Trophoblast cell (in vitro differentiated cells and primary cell): ENCODE data around the gene GABRD.

Experiments
- DNase-seq, 2 donors: peaks; one replicate each; pipeline ENCODE4 v3.0.0-alpha.2; 2016
- H2AFZ ChIP-seq: 2 replicates; pipeline ENCODE4 v1.6.1; 2013; ENCODE audit warnings: low read length, moderate library complexity, mild to moderate bottlenecking; ENCODE audit not compliant: insufficient read depth, poor library complexity
- H2AK5ac ChIP-seq: 2 replicates; pipeline ENCODE4 v1.6.1; 2013; ENCODE audit warnings: mild to moderate bottlenecking, low read length
- H2BK120ac ChIP-seq: 2 replicates; pipeline ENCODE4 v1.6.1; 2013; ENCODE audit warnings: low read length, mild to moderate bottlenecking, moderate library complexity; ENCODE audit not compliant: insufficient read depth, poor library complexity
- H2BK12ac ChIP-seq: 2 replicates; pipeline ENCODE4 v1.6.1; 2013; ENCODE audit warnings: mild to moderate bottlenecking, low read length, moderate library complexity
- H2BK5ac ChIP-seq: 2 replicates; pipeline ENCODE4 v1.6.1; 2013; ENCODE audit warnings: low read length, low read depth, moderate library complexity, mild to moderate bottlenecking; ENCODE audit not compliant: poor library complexity
- H3K14ac ChIP-seq: 2 replicates; pipeline ENCODE4 v1.6.1; 2013; ENCODE audit warnings: mild to moderate bottlenecking, low read length
- H3K18ac ChIP-seq: 2 replicates; pipeline ENCODE4 v1.6.1; 2013; ENCODE audit warnings: mild to moderate bottlenecking, low read length
- H3K23ac ChIP-seq: 2 replicates; pipeline ENCODE4 v1.6.1; 2013; ENCODE audit warnings: low read length
- H3K27ac ChIP-seq: 2 replicates; pipeline ENCODE4 v1.5.1; 2013; ENCODE audit warnings: low read depth, mild to moderate bottlenecking, inconsistent platforms, low read length, moderate library complexity
- H3K27me3 ChIP-seq: 2 replicates; pipeline ENCODE4 v1.6.1; 2013; ENCODE audit warnings: inconsistent platforms, mild to moderate bottlenecking, low read length, moderate library complexity; ENCODE audit not compliant: insufficient read depth
- H3K36me3 ChIP-seq, 2 experiments: 1 replicate in 1 of 2; 2 replicates in 1 of 2; pipeline ENCODE4 v1.6.1; 2013; ENCODE audit warnings: low read length in 2 of 2, mild to moderate bottlenecking in 2 of 2, moderate library complexity in 1 of 2; ENCODE audit not compliant: insufficient read depth in 2 of 2, control insufficient read depth in 1 of 2
- H3K4ac ChIP-seq: 2 replicates; pipeline ENCODE4 v1.6.1; 2013; ENCODE audit warnings: low read depth, mild to moderate bottlenecking, low read length, moderate library complexity
- H3K4me1 ChIP-seq, 2 experiments: 1 replicate in 1 of 2; 2 replicates in 1 of 2; pipeline ENCODE4 v1.6.1; 2013; ENCODE audit warnings: low read length in 2 of 2, mild to moderate bottlenecking in 2 of 2, moderate library complexity in 1 of 2; ENCODE audit not compliant: insufficient read depth in 2 of 2, control insufficient read depth in 1 of 2
- H3K4me2 ChIP-seq: 2 replicates; pipeline ENCODE4 v1.6.1; 2013; ENCODE audit warnings: inconsistent platforms, mild to moderate bottlenecking, low read length, moderate library complexity
- H3K4me3 ChIP-seq: 2 replicates; pipeline ENCODE4 v1.5.1; 2013; ENCODE audit warnings: mild to moderate bottlenecking, low read depth, low read length, inconsistent platforms
- H3K79me1 ChIP-seq: one replicate; pipeline ENCODE4 v1.6.1; 2013; ENCODE audit warnings: low read length
- H3K79me2 ChIP-seq: 2 replicates; pipeline ENCODE4 v1.6.1; 2013; ENCODE audit warnings: low read length, mild to moderate bottlenecking; ENCODE audit not compliant: control insufficient read depth, insufficient read depth, poor library complexity
- H3K9ac ChIP-seq: 2 replicates; pipeline ENCODE4 v1.6.1; 2013; ENCODE audit warnings: mild to moderate bottlenecking, low read length
- H3K9me3 ChIP-seq: 2 replicates; pipeline ENCODE4 v1.6.1; 2013; ENCODE audit warnings: low read depth, mild to moderate bottlenecking, control low read depth, inconsistent platforms, low read length; ENCODE audit not compliant: insufficient read depth
- H4K12ac ChIP-seq: 2 replicates; pipeline ENCODE4 v1.6.1; 2013; ENCODE audit warnings: low read depth, mild to moderate bottlenecking, low read length, moderate library complexity
- H4K8ac ChIP-seq: 2 replicates; pipeline ENCODE4 v1.6.1; 2013; ENCODE audit warnings: low read depth, mild to moderate bottlenecking, low read length, moderate library complexity
- H4K91ac ChIP-seq: one replicate; pipeline ENCODE4 v1.6.1; 2013; ENCODE audit warnings: low read depth, mild to moderate bottlenecking, low read length, moderate library complexity
- WGBS: extraction: QIAGEN DNeasy Blood & Tissue Kit; methylation state at CpG from one replicate; pipeline ENCODE4 v1.1.7; 2013; ENCODE audit warnings: missing lambda C conversion rate; ENCODE audit not compliant: insufficient read length, insufficient coverage; ENCODE audit errors: extremely low coverage; 5-methylcytosine and 5-hydroxymethylcytosine counted together

The GABRD gene

DNA sequence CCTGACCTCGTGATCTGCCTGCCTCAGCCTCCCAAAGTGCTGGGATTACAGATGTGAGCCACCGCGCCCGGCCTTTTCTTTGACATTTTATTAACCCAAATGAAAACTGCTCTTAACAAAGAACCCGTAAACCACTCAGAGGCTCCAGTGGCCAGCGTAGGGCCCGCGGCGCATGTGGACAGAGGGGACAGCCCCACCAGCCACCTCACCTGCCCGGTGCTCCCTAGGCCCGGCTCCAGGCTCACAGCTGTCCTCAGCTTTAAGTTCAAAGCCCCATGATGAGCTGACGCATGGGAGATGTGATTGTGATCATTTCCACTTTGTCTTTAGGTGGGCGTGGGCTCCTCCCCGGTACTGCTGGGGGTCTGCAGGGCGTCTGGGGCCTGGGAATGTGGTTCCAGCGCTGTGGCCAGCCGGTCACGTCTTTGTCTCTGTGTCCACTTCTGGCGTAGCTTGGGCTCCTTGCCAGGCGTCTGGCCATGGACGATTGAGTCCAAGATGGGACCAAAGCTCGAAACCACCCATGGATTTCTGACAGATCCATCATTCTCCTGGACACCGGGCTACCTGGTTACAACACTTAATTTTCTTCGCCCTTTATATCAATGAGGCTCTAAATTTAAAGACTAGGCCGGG, 37.9 kb downstream of the GABRD start:
- no peak overlapping the region for H4K8ac ChIP-seq
- H3K36me3 ChIP-seq, result peaks cover 43 to 51% of the 10 kb centered on the region in 2 experiments
- H3K27ac ChIP-seq, result no peak overlapping the region
- no peak for DNase-seq
- H2AK5ac ChIP-seq, result no peak overlapping the region
- H3K23ac ChIP-seq, result no peak overlapping the region
- H3K4ac ChIP-seq, result no peak overlapping the region
- H3K9ac ChIP-seq, result no peak overlapping the region
- H4K12ac ChIP-seq, result no peak overlapping the region
- peaks cover 2% of the 10 kb centered on the region for H3K79me2 ChIP-seq
- no peak overlapping the region for H2AFZ ChIP-seq
- no peak overlapping the region for H4K91ac ChIP-seq
- WGBS, result no CpG with 5 or more reads among the region's 25 CpGs
- no peaks in the 10 kb centered on the region for H3K79me1 ChIP-seq
- H3K4me3 ChIP-seq, result no peak overlapping the region
- H3K27me3 ChIP-seq, result no peaks in the 10 kb centered on the region
- peaks cover 9 to 19% of the 10 kb centered on the region in 2 experiments for H3K4me1 ChIP-seq
- H2BK5ac ChIP-seq, result no peak overlapping the region
- H3K18ac ChIP-seq, result no peak overlapping the region
- no peak overlapping the region for H3K4me2 ChIP-seq
- H2BK12ac ChIP-seq, result no peak overlapping the region
- H3K9me3 ChIP-seq, result peaks cover 2% of the 10 kb centered on the region
- no peak overlapping the region for H2BK120ac ChIP-seq
- H3K14ac ChIP-seq, result no peak overlapping the region

DNA sequence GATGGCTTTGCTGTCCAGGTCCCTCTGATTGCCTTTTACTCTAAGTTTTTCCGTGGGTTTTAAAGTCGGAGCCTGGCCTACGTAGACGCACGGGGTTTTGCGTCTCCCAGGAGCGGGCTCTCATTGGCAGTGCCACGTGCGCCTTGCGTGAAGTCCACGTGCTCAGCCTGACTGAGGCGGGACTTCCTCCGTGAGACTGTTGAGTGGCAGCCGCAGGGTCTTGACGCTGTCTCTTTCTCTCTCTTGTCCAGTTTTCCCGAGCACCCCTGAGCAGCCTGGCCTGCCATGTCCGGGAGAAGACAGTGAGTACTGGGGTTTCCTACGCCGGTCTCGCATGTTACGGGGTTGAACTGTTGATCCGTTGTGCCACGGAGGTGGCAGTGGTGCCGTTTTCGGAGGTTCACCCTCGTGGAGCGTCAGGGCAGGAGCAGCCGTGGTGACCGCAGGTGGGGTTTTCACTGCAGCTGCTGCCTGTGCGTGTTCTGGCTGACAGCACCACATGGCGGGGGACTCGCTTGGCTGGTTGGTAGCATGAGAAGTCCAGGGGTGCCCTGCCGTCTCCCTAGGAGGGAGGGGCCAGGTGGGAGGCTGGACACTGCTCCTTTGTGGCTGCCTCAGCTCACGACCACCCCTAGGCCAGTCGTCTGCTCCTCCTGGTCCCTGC, 40.3 kb downstream of the GABRD start:
- H3K79me2 ChIP-seq, result no peaks in the 10 kb centered on the region
- H3K14ac ChIP-seq, result no peak overlapping the region
- H3K36me3 ChIP-seq, result peaks cover 49 to 56% of the 10 kb centered on the region in 2 experiments
- H2BK5ac ChIP-seq, result no peak overlapping the region
- no peak overlapping the region for H2AFZ ChIP-seq
- no peak overlapping the region for H3K4me2 ChIP-seq
- no peak overlapping the region for H3K4ac ChIP-seq
- H3K18ac ChIP-seq, result no peak overlapping the region
- no peak overlapping the region for H3K4me3 ChIP-seq
- H3K79me1 ChIP-seq, result no peaks in the 10 kb centered on the region
- no peak overlapping the region for H3K9ac ChIP-seq
- no peak overlapping the region for H2AK5ac ChIP-seq
- no CpG with 5 or more reads among the region's 35 CpGs for WGBS
- no peak for DNase-seq
- H3K27me3 ChIP-seq, result no peaks in the 10 kb centered on the region
- no peak overlapping the region for H2BK120ac ChIP-seq
- H3K9me3 ChIP-seq, result peaks cover 2% of the 10 kb centered on the region
- no peak overlapping the region for H3K27ac ChIP-seq
- no peak overlapping the region for H4K8ac ChIP-seq
- no peak overlapping the region for H3K23ac ChIP-seq
- H3K4me1 ChIP-seq, result peaks cover 8 to 15% of the 10 kb centered on the region in 2 experiments
- no peak overlapping the region for H4K91ac ChIP-seq
- H4K12ac ChIP-seq, result no peak overlapping the region
- H2BK12ac ChIP-seq, result no peak overlapping the region

DNA sequence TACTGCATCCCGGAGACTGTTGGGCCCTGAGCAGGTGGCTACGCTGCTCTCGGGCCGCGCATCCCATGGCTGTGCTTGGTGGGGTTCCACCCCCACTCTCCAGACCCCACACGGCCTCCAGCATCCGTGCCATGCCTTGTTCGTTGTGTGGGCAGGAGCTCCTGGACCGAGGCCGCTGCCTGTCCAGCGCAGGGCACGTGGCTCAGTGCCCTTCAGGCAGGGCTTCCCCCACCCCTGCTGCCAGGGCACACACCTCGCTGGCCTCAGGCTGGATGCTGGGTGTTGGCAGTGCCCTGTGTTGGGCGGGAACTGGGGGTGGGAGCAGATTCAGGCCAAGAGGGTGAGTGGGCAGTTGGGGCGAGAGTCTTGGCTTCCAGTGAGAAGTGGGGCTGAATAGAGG, 40.9 kb downstream of the GABRD start:
- peaks cover 2% of the 10 kb centered on the region for H3K9me3 ChIP-seq
- H3K79me2 ChIP-seq, result no peaks in the 10 kb centered on the region
- no peak overlapping the region for H3K4ac ChIP-seq
- H3K23ac ChIP-seq, result no peak overlapping the region
- no peak overlapping the region for H3K18ac ChIP-seq
- H3K4me2 ChIP-seq, result no peak overlapping the region
- H2AK5ac ChIP-seq, result no peak overlapping the region
- no peak overlapping the region for H2AFZ ChIP-seq
- no peak overlapping the region for H2BK120ac ChIP-seq
- no peak overlapping the region for H3K9ac ChIP-seq
- WGBS, result no CpG with 5 or more reads among the region's 15 CpGs
- no peak overlapping the region for H4K12ac ChIP-seq
- no peak overlapping the region for H3K14ac ChIP-seq
- H4K8ac ChIP-seq, result no peak overlapping the region
- no peak overlapping the region for H4K91ac ChIP-seq
- peaks cover 8 to 15% of the 10 kb centered on the region in 2 experiments for H3K4me1 ChIP-seq
- no peak overlapping the region for H3K4me3 ChIP-seq
- no peak for DNase-seq
- H2BK5ac ChIP-seq, result no peak overlapping the region
- no peaks in the 10 kb centered on the region for H3K27me3 ChIP-seq
- H3K27ac ChIP-seq, result no peak overlapping the region
- peaks cover 49 to 58% of the 10 kb centered on the region in 2 experiments for H3K36me3 ChIP-seq
- no peak overlapping the region for H2BK12ac ChIP-seq
- H3K79me1 ChIP-seq, result no peaks in the 10 kb centered on the region

DNA sequence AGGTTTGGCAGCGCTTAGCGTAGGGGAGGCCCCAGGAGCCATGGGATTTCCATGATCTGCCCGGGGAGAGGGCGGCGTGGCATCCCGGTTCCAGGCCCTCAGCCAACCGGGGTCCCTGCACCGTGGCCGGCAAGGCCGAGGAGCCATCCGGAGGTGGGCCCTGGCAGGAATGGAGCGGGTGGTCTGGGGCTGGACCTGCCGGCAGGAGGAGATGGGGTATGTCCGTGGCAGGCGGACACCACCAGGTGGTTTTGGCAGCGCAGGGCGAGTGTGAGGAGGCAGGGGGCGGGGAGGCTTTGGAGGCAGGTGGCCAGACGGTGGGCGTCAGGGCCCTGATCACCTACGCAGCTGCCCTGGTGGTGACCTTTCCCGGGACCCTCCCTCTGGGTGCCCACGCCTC, 41.4 kb downstream of the GABRD start:
- no peaks in the 10 kb centered on the region for H3K79me2 ChIP-seq
- no peak overlapping the region for H2AFZ ChIP-seq
- no peak overlapping the region for H3K27ac ChIP-seq
- H3K4me2 ChIP-seq, result no peak overlapping the region
- H2BK12ac ChIP-seq, result no peak overlapping the region
- peaks cover 8 to 15% of the 10 kb centered on the region in 2 experiments for H3K4me1 ChIP-seq
- no peak overlapping the region for H2BK5ac ChIP-seq
- no peak overlapping the region for H3K23ac ChIP-seq
- no peak overlapping the region for H3K9ac ChIP-seq
- no peak for DNase-seq
- H3K4me3 ChIP-seq, result no peak overlapping the region
- H2BK120ac ChIP-seq, result no peak overlapping the region
- H3K18ac ChIP-seq, result no peak overlapping the region
- H2AK5ac ChIP-seq, result no peak overlapping the region
- H4K91ac ChIP-seq, result no peak overlapping the region
- no peaks in the 10 kb centered on the region for H3K79me1 ChIP-seq
- H4K12ac ChIP-seq, result no peak overlapping the region
- peaks cover 45 to 54% of the 10 kb centered on the region in 2 experiments for H3K36me3 ChIP-seq
- no peak overlapping the region for H3K14ac ChIP-seq
- no CpG with 5 or more reads among the region's 23 CpGs for WGBS
- H3K27me3 ChIP-seq, result no peaks in the 10 kb centered on the region
- H4K8ac ChIP-seq, result no peak overlapping the region
- no peak overlapping the region for H3K4ac ChIP-seq
- H3K9me3 ChIP-seq, result peaks cover 2% of the 10 kb centered on the region
